Keratinocyte (primary cell): ENCODE results near the gene TMEM132D. TPM values are rescaled to one million over a fixed set of nuclear protein-coding genes. Genes with fewer than 3 reads are reported as not detected.

Experiments
- DNase-seq: peaks from one replicate; pipeline ENCODE4 v3.0.0-alpha.2; 2011; ENCODE audit warnings: low read depth, missing footprints, low spot score
- FAIRE-seq: peaks from 2 replicates; lab custom pipeline; 2011; peaks lifted over from hg19 to GRCh38; lab: Jason Lieb, UNC
- H2AFZ ChIP-seq: 2 replicates; pipeline ENCODE4 v1.6.0; 2012; ENCODE audit warnings: low read length, control low read depth, inconsistent platforms; ENCODE audit not compliant: control insufficient read depth
- H3K27ac ChIP-seq: 2 replicates; pipeline ENCODE4 v1.5.1; 2011; ENCODE audit warnings: low read length; ENCODE audit not compliant: control insufficient read depth, insufficient read depth
- H3K27me3 ChIP-seq: 3 replicates; pipeline ENCODE4 v1.6.0; 2011; ENCODE audit warnings: low read length; ENCODE audit not compliant: control insufficient read depth, insufficient read depth; ENCODE audit errors: extremely low read depth
- H3K36me3 ChIP-seq, 2 experiments: 2 replicates in 1 of 2; 3 replicates in 1 of 2; pipeline ENCODE4 v1.5.1; 2011; ENCODE audit warnings: low read length in 2 of 2, mild to moderate bottlenecking in 1 of 2; ENCODE audit not compliant: control insufficient read depth in 2 of 2, insufficient read depth in 2 of 2; ENCODE audit errors: extremely low read depth in 1 of 2
- H3K4me1 ChIP-seq: 3 replicates; pipeline ENCODE4 v1.5.1; 2011; ENCODE audit warnings: low read length; ENCODE audit not compliant: control insufficient read depth, insufficient read depth; ENCODE audit errors: extremely low read depth
- H3K4me2 ChIP-seq: 3 replicates; pipeline ENCODE4 v1.6.0; 2011; ENCODE audit warnings: low read depth, low read length; ENCODE audit not compliant: control insufficient read depth, insufficient read depth; ENCODE audit errors: extremely low read depth
- H3K4me3 ChIP-seq, 3 experiments: fragments of 200-600 bp in 1 of 3; sonication (generic) in 1 of 3; 2 replicates in 2 of 3; 3 replicates in 1 of 3; pipeline ENCODE4 v1.5.1; 2011 to 2016; ENCODE audit warnings: low read length in 3 of 3, mild to moderate bottlenecking in 3 of 3, control low read depth in 2 of 3, inconsistent platforms in 1 of 3, low read depth in 1 of 3, mixed read lengths in 1 of 3, mixed run types in 1 of 3, moderate library complexity in 1 of 3; ENCODE audit not compliant: control insufficient read depth in 2 of 3, insufficient read depth in 2 of 3; ENCODE audit errors: extremely low read depth in 1 of 3
- H3K79me2 ChIP-seq: 2 replicates; pipeline ENCODE4 v1.6.0; 2012; ENCODE audit warnings: low read length; ENCODE audit not compliant: control insufficient read depth, insufficient read depth
- H3K9ac ChIP-seq: 3 replicates; pipeline ENCODE4 v1.6.0; 2011; ENCODE audit warnings: low read length; ENCODE audit not compliant: control insufficient read depth, insufficient read depth; ENCODE audit errors: extremely low read depth
- H3K9me1 ChIP-seq: 3 replicates; pipeline ENCODE4 v1.6.0; 2011; ENCODE audit warnings: low read length; ENCODE audit not compliant: control insufficient read depth, insufficient read depth; ENCODE audit errors: extremely low read depth
- H3K9me3 ChIP-seq: 2 replicates; pipeline ENCODE4 v1.5.1; 2012; ENCODE audit warnings: low read depth, low read length; ENCODE audit not compliant: control insufficient read depth
- H4K20me1 ChIP-seq: 3 replicates; pipeline ENCODE4 v1.6.0; 2011; ENCODE audit warnings: low read length; ENCODE audit not compliant: control insufficient read depth, insufficient read depth; ENCODE audit errors: extremely low read depth
- CTCF ChIP-seq, 3 experiments: IDR thresholded peaks in 1 of 3; conservative IDR thresholded peaks in 1 of 3; optimal IDR thresholded peaks in 1 of 3; 2 replicates in 2 of 3; 3 replicates in 1 of 3; pipeline versions ENCODE3 to v1.5.1; 2011; ENCODE audit warnings: low read length in 3 of 3, mild to moderate bottlenecking in 3 of 3, moderate library complexity in 2 of 3, control low read depth in 1 of 3, inconsistent platforms in 1 of 3; ENCODE audit not compliant: insufficient read depth in 2 of 3; ENCODE audit errors: extremely low read depth in 1 of 3
- EZH2 ChIP-seq: IDR thresholded peaks from one replicate; pipeline ENCODE4 v1.6.1; 2012; ENCODE audit warnings: inconsistent platforms, mild to moderate bottlenecking, low read length, moderate library complexity
- dilution Hi-C: fragments of 300-500 bp; cut with MboI; formaldehyde crosslinking; loops from one replicate; pipeline ENCODE4 v1.7.0; 2020; ENCODE audit warnings: low sequenced_read_pairs; ENCODE audit not compliant: extremely low pct_ligation_motif_present
- polyA plus RNA-seq, 5 experiments: library from polyadenylated mRNA; depleted of rRNA in 3 of 5; stranded (reverse) in 3 of 5; stranded (forward) in 1 of 5; unstranded in 1 of 5; fragments of >200 nt; gene quantifications; 1 replicate in 1 of 5; 2 replicates in 3 of 5; 3 replicates in 1 of 5; pipeline versions ENCODE4 v1.2.1 to v1.2.3, GENCODE V29; 2011 to 2012; ENCODE audit warnings: missing spikeins in 2 of 5, low read depth in 1 of 5, low replicate concordance in 1 of 5
- small RNA-seq, 3 experiments: library from RNA; depleted of rRNA; stranded (forward); fragments of <200 nt; gene quantifications; one replicate each; pipeline ENCODE3, GENCODE V24; 2012; ENCODE audit warnings: low read depth in 3 of 3, low replicate concordance in 1 of 3; ENCODE audit not compliant: insufficient read length in 3 of 3

Gene TMEM132D
- polyA plus RNA-seq, 1 donor (not counting 4 experiments of a cell fraction or from before 2014, with no cell fraction given) = not detected

GRCh38 chr12:129028844-129029243, 875.0 kb downstream of the TMEM132D start:
- H4K20me1 ChIP-seq = no peaks in the 10 kb centered on the region
- H3K27me3 ChIP-seq = no peaks in the 10 kb centered on the region
- H3K4me2 ChIP-seq = no peak overlapping the region
- H3K36me3 ChIP-seq = no peaks in the 10 kb centered on the region
- no peaks in the 10 kb centered on the region for H3K4me1 ChIP-seq
- peaks cover 10% of the 10 kb centered on the region for H3K9me3 ChIP-seq
- H3K9ac ChIP-seq = no peak overlapping the region
- dilution Hi-C loops = no loop called here
- no peaks in the 10 kb centered on the region for H3K79me2 ChIP-seq
- DNase-seq (no peak), FAIRE-seq (no peak)
- no peaks in the 10 kb centered on the region for H3K9me1 ChIP-seq
- no peak for TF ChIP-seq EZH2
- no peak for TF ChIP-seq CTCF (optimal IDR thresholded peaks at IDR 0.05 in 1 of 3, IDR thresholded peaks at IDR 0.05 in 1 of 3, conservative IDR thresholded peaks at IDR 0.05 in 1 of 3; ENCODE audit: extremely low read depth in 1 of 3, insufficient read depth in 2 of 3, low read length in 3 of 3)
- no peak overlapping the region for H2AFZ ChIP-seq
- no peak overlapping the region for H3K27ac ChIP-seq
- no peak overlapping the region for H3K4me3 ChIP-seq

- no peaks in the 10 kb centered on the region for H3K4me1 ChIP-seq
- H3K9ac ChIP-seq = no peak overlapping the region
- no peak for DNase-seq
- H3K27me3 ChIP-seq = no peaks in the 10 kb centered on the region
- no peaks in the 10 kb centered on the region for H3K36me3 ChIP-seq
- H3K9me3 ChIP-seq = peaks cover 10% of the 10 kb centered on the region
- no peak overlapping the region for H3K4me3 ChIP-seq
- TF ChIP-seq CTCF (optimal IDR thresholded peaks at IDR 0.05 in 1 of 3, IDR thresholded peaks at IDR 0.05 in 1 of 3, conservative IDR thresholded peaks at IDR 0.05 in 1 of 3; ENCODE audit: extremely low read depth in 1 of 3, insufficient read depth in 2 of 3, low read length in 3 of 3) (no peak), EZH2 (no peak)
- dilution Hi-C loops = no loop called here
- H3K9me1 ChIP-seq = no peaks in the 10 kb centered on the region
- H3K79me2 ChIP-seq = no peaks in the 10 kb centered on the region
- H3K27ac ChIP-seq = no peak overlapping the region
- no peak for FAIRE-seq
- no peaks in the 10 kb centered on the region for H4K20me1 ChIP-seq
- H2AFZ ChIP-seq = no peak overlapping the region
- H3K4me2 ChIP-seq = no peak overlapping the region
Measured at GRCh38 chr12:129025055-129025454, 878.8 kb downstream of the TMEM132D start.

Small RNA genes within 50 kb of the gene (small RNA-seq; reads per million reads assigned to genes)
- gene RF02271 = 0 reads per million in 3 experiments
